Trophoblast cell (in vitro differentiated cells and primary cell): ENCODE results near the gene RSAD1.

Experiments used
- DNase-seq, 2 donors: peaks; one replicate each; pipeline ENCODE4 v3.0.0-alpha.2; 2016
- H2AFZ ChIP-seq: 2 replicates; pipeline ENCODE4 v1.6.1; 2013; ENCODE audit warnings: low read length, moderate library complexity, mild to moderate bottlenecking; ENCODE audit not compliant: insufficient read depth, poor library complexity
- H2AK5ac ChIP-seq: 2 replicates; pipeline ENCODE4 v1.6.1; 2013; ENCODE audit warnings: mild to moderate bottlenecking, low read length
- H2BK120ac ChIP-seq: 2 replicates; pipeline ENCODE4 v1.6.1; 2013; ENCODE audit warnings: low read length, mild to moderate bottlenecking, moderate library complexity; ENCODE audit not compliant: insufficient read depth, poor library complexity
- H2BK12ac ChIP-seq: 2 replicates; pipeline ENCODE4 v1.6.1; 2013; ENCODE audit warnings: mild to moderate bottlenecking, low read length, moderate library complexity
- H2BK5ac ChIP-seq: 2 replicates; pipeline ENCODE4 v1.6.1; 2013; ENCODE audit warnings: low read length, low read depth, moderate library complexity, mild to moderate bottlenecking; ENCODE audit not compliant: poor library complexity
- H3K14ac ChIP-seq: 2 replicates; pipeline ENCODE4 v1.6.1; 2013; ENCODE audit warnings: mild to moderate bottlenecking, low read length
- H3K18ac ChIP-seq: 2 replicates; pipeline ENCODE4 v1.6.1; 2013; ENCODE audit warnings: mild to moderate bottlenecking, low read length
- H3K23ac ChIP-seq: 2 replicates; pipeline ENCODE4 v1.6.1; 2013; ENCODE audit warnings: low read length
- H3K27ac ChIP-seq: 2 replicates; pipeline ENCODE4 v1.5.1; 2013; ENCODE audit warnings: low read depth, mild to moderate bottlenecking, inconsistent platforms, low read length, moderate library complexity
- H3K27me3 ChIP-seq: 2 replicates; pipeline ENCODE4 v1.6.1; 2013; ENCODE audit warnings: inconsistent platforms, mild to moderate bottlenecking, low read length, moderate library complexity; ENCODE audit not compliant: insufficient read depth
- H3K36me3 ChIP-seq, 2 experiments: 1 replicate in 1 of 2; 2 replicates in 1 of 2; pipeline ENCODE4 v1.6.1; 2013; ENCODE audit warnings: low read length in 2 of 2, mild to moderate bottlenecking in 2 of 2, moderate library complexity in 1 of 2; ENCODE audit not compliant: insufficient read depth in 2 of 2, control insufficient read depth in 1 of 2
- H3K4ac ChIP-seq: 2 replicates; pipeline ENCODE4 v1.6.1; 2013; ENCODE audit warnings: low read depth, mild to moderate bottlenecking, low read length, moderate library complexity
- H3K4me1 ChIP-seq, 2 experiments: 1 replicate in 1 of 2; 2 replicates in 1 of 2; pipeline ENCODE4 v1.6.1; 2013; ENCODE audit warnings: low read length in 2 of 2, mild to moderate bottlenecking in 2 of 2, moderate library complexity in 1 of 2; ENCODE audit not compliant: insufficient read depth in 2 of 2, control insufficient read depth in 1 of 2
- H3K4me2 ChIP-seq: 2 replicates; pipeline ENCODE4 v1.6.1; 2013; ENCODE audit warnings: inconsistent platforms, mild to moderate bottlenecking, low read length, moderate library complexity
- H3K4me3 ChIP-seq: 2 replicates; pipeline ENCODE4 v1.5.1; 2013; ENCODE audit warnings: mild to moderate bottlenecking, low read depth, low read length, inconsistent platforms
- H3K79me1 ChIP-seq: one replicate; pipeline ENCODE4 v1.6.1; 2013; ENCODE audit warnings: low read length
- H3K79me2 ChIP-seq: 2 replicates; pipeline ENCODE4 v1.6.1; 2013; ENCODE audit warnings: low read length, mild to moderate bottlenecking; ENCODE audit not compliant: control insufficient read depth, insufficient read depth, poor library complexity
- H3K9ac ChIP-seq: 2 replicates; pipeline ENCODE4 v1.6.1; 2013; ENCODE audit warnings: mild to moderate bottlenecking, low read length
- H3K9me3 ChIP-seq: 2 replicates; pipeline ENCODE4 v1.6.1; 2013; ENCODE audit warnings: low read depth, mild to moderate bottlenecking, control low read depth, inconsistent platforms, low read length; ENCODE audit not compliant: insufficient read depth
- H4K12ac ChIP-seq: 2 replicates; pipeline ENCODE4 v1.6.1; 2013; ENCODE audit warnings: low read depth, mild to moderate bottlenecking, low read length, moderate library complexity
- H4K8ac ChIP-seq: 2 replicates; pipeline ENCODE4 v1.6.1; 2013; ENCODE audit warnings: low read depth, mild to moderate bottlenecking, low read length, moderate library complexity
- H4K91ac ChIP-seq: one replicate; pipeline ENCODE4 v1.6.1; 2013; ENCODE audit warnings: low read depth, mild to moderate bottlenecking, low read length, moderate library complexity
- WGBS: extraction: QIAGEN DNeasy Blood & Tissue Kit; methylation state at CpG from one replicate; pipeline ENCODE4 v1.1.7; 2013; ENCODE audit warnings: missing lambda C conversion rate; ENCODE audit not compliant: insufficient read length, insufficient coverage; ENCODE audit errors: extremely low coverage; 5-methylcytosine and 5-hydroxymethylcytosine counted together

Gene RSAD1

DNA sequence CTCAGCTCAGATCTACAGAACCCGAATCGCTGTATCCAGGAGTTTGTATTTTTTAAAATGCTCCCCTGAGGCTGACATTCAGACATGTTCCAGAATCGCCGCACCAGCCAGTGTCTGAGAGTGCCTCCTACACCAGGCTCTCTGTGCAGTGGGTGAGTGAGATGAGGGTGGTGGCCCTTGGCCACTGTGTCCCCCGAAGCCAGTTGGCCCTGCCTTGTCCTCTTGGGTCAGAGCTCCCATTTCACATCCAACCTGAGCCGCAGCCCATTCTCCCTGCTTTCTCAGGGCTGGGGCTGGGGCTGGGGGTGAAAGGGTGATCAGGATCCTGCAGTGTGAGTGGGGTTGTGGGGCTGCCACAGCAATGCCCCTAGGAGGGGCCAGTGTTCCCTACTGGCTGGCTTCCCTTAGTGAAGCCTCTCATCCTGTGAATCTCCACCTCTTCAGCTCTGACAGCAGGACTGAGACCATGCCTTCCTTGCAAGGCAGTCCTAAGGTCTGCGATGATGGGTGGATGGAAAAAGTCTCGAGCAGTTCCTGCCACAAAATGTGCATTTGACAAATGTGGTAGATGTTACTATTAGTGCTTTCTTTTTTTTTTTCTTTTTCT lies 16.7 kb downstream of the RSAD1 start:
- Histone ChIP-seq H2BK12ac (no peak overlapping the region), H4K12ac (no peak overlapping the region), H3K9ac (no peak overlapping the region), H3K4me2 (no peak overlapping the region), H2BK120ac (no peak overlapping the region), H3K79me2 (no peaks in the 10 kb centered on the region), H4K91ac (no peak overlapping the region), H2BK5ac (no peak overlapping the region), H3K4me3 (no peak overlapping the region), H3K79me1 (no peaks in the 10 kb centered on the region), H3K18ac (no peak overlapping the region), H2AFZ (no peak overlapping the region), H2AK5ac (no peak overlapping the region), H4K8ac (no peak overlapping the region), H3K4me1 (peaks cover 5 to 6% of the 10 kb centered on the region in 2 experiments), H3K9me3 (peaks cover 2% of the 10 kb centered on the region), H3K27ac (no peak overlapping the region), H3K14ac (no peak overlapping the region), H3K4ac (no peak overlapping the region), H3K27me3 (no peaks in the 10 kb centered on the region), H3K36me3 (no peaks in the 10 kb centered on the region), H3K23ac (no peak overlapping the region)
- no peak for DNase-seq
- WGBS: no CpG with 5 or more reads among the region's 8 CpGs

DNA sequence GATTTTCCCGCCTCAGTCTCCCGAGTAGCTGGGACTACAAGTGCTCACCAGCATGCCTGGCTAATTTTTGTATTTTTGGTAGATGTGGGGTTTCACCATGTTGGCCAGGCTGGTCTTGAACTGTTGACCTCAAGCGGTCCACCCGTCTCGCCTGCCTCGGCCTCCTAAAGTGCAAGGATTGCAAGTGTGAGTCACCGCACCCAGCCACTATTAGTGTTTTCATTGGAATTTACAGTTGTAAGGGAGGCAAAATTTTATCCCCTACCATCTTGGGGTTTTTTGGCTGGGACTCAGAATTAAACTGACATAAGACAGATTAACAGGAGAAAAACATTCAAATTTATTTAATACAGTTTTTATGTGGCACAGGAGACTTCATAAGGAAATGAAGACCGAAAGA lies 17.3 kb downstream of the RSAD1 start:
- peaks cover 5 to 6% of the 10 kb centered on the region in 2 experiments for H3K4me1 ChIP-seq
- H3K9ac ChIP-seq: no peak overlapping the region
- H3K9me3 ChIP-seq: peaks cover 2% of the 10 kb centered on the region
- no peak overlapping the region for H4K91ac ChIP-seq
- no peak overlapping the region for H2BK12ac ChIP-seq
- H2AK5ac ChIP-seq: no peak overlapping the region
- no peak overlapping the region for H3K4me2 ChIP-seq
- H3K18ac ChIP-seq: no peak overlapping the region
- no peak overlapping the region for H3K27ac ChIP-seq
- no peaks in the 10 kb centered on the region for H3K36me3 ChIP-seq
- no peak overlapping the region for H3K4me3 ChIP-seq
- no peak overlapping the region for H2AFZ ChIP-seq
- no CpG with 5 or more reads among the region's 8 CpGs for WGBS
- no peaks in the 10 kb centered on the region for H3K79me2 ChIP-seq
- H2BK120ac ChIP-seq: no peak overlapping the region
- H4K12ac ChIP-seq: no peak overlapping the region
- H4K8ac ChIP-seq: no peak overlapping the region
- DNase-seq: peak in 1 of 2 donors; percentile 30
- no peaks in the 10 kb centered on the region for H3K79me1 ChIP-seq
- H2BK5ac ChIP-seq: no peak overlapping the region
- H3K4ac ChIP-seq: no peak overlapping the region
- H3K27me3 ChIP-seq: no peaks in the 10 kb centered on the region
- H3K14ac ChIP-seq: no peak overlapping the region
- H3K23ac ChIP-seq: no peak overlapping the region

DNA sequence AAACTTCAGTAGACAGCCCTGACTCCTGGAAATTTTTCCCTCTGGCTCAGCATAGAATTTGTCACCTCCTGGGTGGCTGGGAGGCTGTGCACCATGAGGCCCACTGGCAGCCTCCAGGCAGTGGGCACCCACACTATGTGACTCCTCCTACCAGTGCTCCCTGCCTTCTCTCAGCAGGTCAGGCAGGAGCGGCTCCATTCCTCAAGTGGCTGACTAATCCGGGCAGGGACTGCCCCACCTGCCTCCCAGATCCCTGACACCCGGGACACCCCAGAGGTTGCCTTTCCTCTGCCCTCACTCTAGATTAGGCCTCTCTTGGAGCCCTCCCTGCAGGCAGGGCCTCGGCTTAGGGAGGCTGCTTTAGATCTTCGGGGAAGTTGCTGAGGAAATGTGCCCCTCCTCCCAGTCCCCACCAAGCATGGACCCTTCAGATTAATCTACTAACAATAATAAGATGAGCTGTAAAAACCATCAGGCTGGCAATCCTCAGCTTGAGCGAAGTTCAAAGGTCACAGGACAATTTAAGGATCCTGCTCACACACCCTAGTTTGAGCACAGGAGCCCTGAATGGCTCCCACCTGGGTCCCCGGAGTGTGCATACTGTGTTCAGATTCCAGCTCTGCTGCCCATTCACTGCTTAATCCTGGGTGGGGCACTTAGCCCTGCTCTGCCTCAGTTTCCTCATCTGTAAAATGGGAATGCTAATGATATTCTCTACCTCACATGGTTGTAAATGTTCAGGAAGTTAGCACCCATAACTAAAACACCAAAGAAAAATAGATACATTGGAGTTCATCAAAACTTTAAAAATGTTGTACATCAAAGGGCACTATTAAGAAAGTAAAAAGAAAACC lies 19.6 kb downstream of the RSAD1 start:
- Histone ChIP-seq H3K79me1 (no peaks in the 10 kb centered on the region), H2AK5ac (no peak overlapping the region), H2AFZ (no peak overlapping the region), H3K18ac (no peak overlapping the region), H2BK12ac (no peak overlapping the region), H3K27ac (no peak overlapping the region), H2BK5ac (no peak overlapping the region), H3K79me2 (no peaks in the 10 kb centered on the region), H4K12ac (no peak overlapping the region), H3K36me3 (no peaks in the 10 kb centered on the region), H4K91ac (no peak overlapping the region), H3K4me1 (peaks cover 5 to 6% of the 10 kb centered on the region in 2 experiments), H2BK120ac (no peak overlapping the region), H3K4me2 (no peak overlapping the region), H3K4me3 (no peak overlapping the region), H3K14ac (no peak overlapping the region), H3K27me3 (peaks cover 2% of the 10 kb centered on the region), H4K8ac (no peak overlapping the region), H3K9ac (no peak overlapping the region), H3K9me3 (peaks cover 2% of the 10 kb centered on the region), H3K23ac (no peak overlapping the region), H3K4ac (no peak overlapping the region)
- peak in 1 of 2 donors; percentile 36 for DNase-seq
- WGBS: no CpG with 5 or more reads among the region's 7 CpGs

DNA sequence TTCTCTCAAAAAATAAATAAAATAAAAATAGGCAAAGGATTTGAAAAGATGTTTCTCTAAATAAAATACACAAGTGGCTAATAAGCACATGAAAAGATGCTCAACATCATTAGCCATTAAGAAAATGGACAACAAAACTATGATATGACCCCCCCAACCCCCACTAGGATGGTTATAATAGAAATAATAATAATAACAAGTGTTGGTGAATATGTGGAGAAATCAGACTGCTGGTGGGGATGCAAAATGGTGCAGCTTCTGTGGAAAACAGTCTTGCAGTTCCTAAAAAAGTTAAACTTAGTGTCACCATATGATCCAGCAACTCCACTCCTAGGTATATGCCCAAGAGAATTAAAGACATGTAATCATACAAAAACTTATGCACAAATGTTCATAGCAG lies 20.6 kb downstream of the RSAD1 start:
- Histone ChIP-seq H4K91ac (no peak overlapping the region), H3K9ac (no peak overlapping the region), H4K8ac (no peak overlapping the region), H3K23ac (no peak overlapping the region), H2BK12ac (no peak overlapping the region), H3K36me3 (no peaks in the 10 kb centered on the region), H2AK5ac (no peak overlapping the region), H3K79me2 (no peaks in the 10 kb centered on the region), H3K4me2 (no peak overlapping the region), H3K27me3 (peaks cover 2% of the 10 kb centered on the region), H3K79me1 (no peaks in the 10 kb centered on the region), H2BK120ac (no peak overlapping the region), H3K4ac (no peak overlapping the region), H2AFZ (no peak overlapping the region), H3K14ac (no peak overlapping the region), H2BK5ac (no peak overlapping the region), H4K12ac (no peak overlapping the region), H3K27ac (no peak overlapping the region), H3K4me1 (peaks cover 5 to 6% of the 10 kb centered on the region in 2 experiments), H3K18ac (no peak overlapping the region), H3K4me3 (no peak overlapping the region), H3K9me3 (peaks cover 2% of the 10 kb centered on the region)
- no peak for DNase-seq
